Naive thymus-derived CD4-positive, alpha-beta T cell (primary cell): ENCODE results near the gene TRPM8. TPM values are rescaled to one million over a fixed set of nuclear protein-coding genes. Genes with fewer than 3 reads are reported as not detected.
A peak's percentile ranks its signal among the peaks of the same experiment; 100 is the strongest.
"Not testable (repeated sequence)": the region's sequence is repeated elsewhere in the genome, so short reads cannot be mapped to it uniquely, and the experiment has no call there.

ENCODE experiments used
- ATAC-seq: fragments of 150-1000 bp; cut with Tn5 transposase; 2 replicates; pipeline ENCODE4 v1.10.0; 2021; ENCODE audit warnings: mild to moderate bottlenecking, moderate library complexity
- CTCF ChIA-PET: fragments of 350-600 bp; sonication (Branson Sonifier 250); formaldehyde crosslinking; loops from one replicate; lab custom pipeline; 2021; ENCODE audit warnings: antibody characterized with exemption; lab: Charles Lee
- POLR2A ChIA-PET: fragments of 350-600 bp; sonication (Branson Sonifier 250); formaldehyde crosslinking; loops from one replicate; lab custom pipeline; 2021; ENCODE audit warnings: antibody characterized with exemption, inconsistent platforms; lab: Charles Lee
- DNase-seq, 9 donors: peaks; one replicate each; pipeline versions ENCODE4 v3.0.0 to v3.0.0-alpha.2; 2020 to 2022; ENCODE audit warnings: mixed read lengths in 1 of 9
- H3K27ac ChIP-seq: one replicate; pipeline ENCODE4 v1.7.0; 2013; ENCODE audit warnings: mild to moderate bottlenecking, low read depth, low read length, moderate library complexity
- H3K27me3 ChIP-seq, 2 donors: one replicate each; pipeline ENCODE4 v1.7.0; 2013; ENCODE audit warnings: low read length in 2 of 2, mild to moderate bottlenecking in 2 of 2, moderate library complexity in 2 of 2; ENCODE audit not compliant: control insufficient read depth in 2 of 2, insufficient read depth in 2 of 2
- H3K36me3 ChIP-seq, 3 experiments: 1 replicate in 2 of 3; 2 replicates in 1 of 3; pipeline ENCODE4 v1.7.0; 2013; ENCODE audit warnings: low read length in 3 of 3, mild to moderate bottlenecking in 3 of 3, moderate library complexity in 1 of 3; ENCODE audit not compliant: insufficient read depth in 3 of 3, control insufficient read depth in 2 of 3
- H3K4me1 ChIP-seq, 2 donors: one replicate each; pipeline ENCODE4 v1.7.0; 2013; ENCODE audit warnings: low read length in 2 of 2, mild to moderate bottlenecking in 2 of 2, moderate library complexity in 1 of 2; ENCODE audit not compliant: control insufficient read depth in 2 of 2, insufficient read depth in 2 of 2
- H3K4me3 ChIP-seq: 2 replicates; pipeline ENCODE4 v1.7.0; 2013; ENCODE audit warnings: mild to moderate bottlenecking, low read length
- H3K9me3 ChIP-seq, 3 experiments: 1 replicate in 2 of 3; 2 replicates in 1 of 3; pipeline ENCODE4 v1.7.0; 2013; ENCODE audit warnings: low read length in 3 of 3; ENCODE audit not compliant: control insufficient read depth in 2 of 3
- H3K27ac Mint-ChIP-seq, 9 donors: one replicate each; pipeline ENCODE4 v1.8.0; 2020 to 2022; ENCODE audit warnings: mixed read lengths in 9 of 9, mild to moderate bottlenecking in 8 of 9, moderate library complexity in 5 of 9, inconsistent platforms in 2 of 9
- H3K27me3 Mint-ChIP-seq, 5 donors: one replicate each; pipeline ENCODE4 v1.8.0; 2021 to 2022; ENCODE audit warnings: mixed read lengths in 5 of 5, mild to moderate bottlenecking in 1 of 5
- H3K36me3 Mint-ChIP-seq, 5 donors: one replicate each; pipeline ENCODE4 v1.8.0; 2020 to 2022; ENCODE audit warnings: mixed read lengths in 5 of 5, mild to moderate bottlenecking in 3 of 5, inconsistent platforms in 1 of 5
- H3K4me1 Mint-ChIP-seq, 7 donors: one replicate each; pipeline ENCODE4 v1.8.0; 2020 to 2022; ENCODE audit warnings: mixed read lengths in 7 of 7, mild to moderate bottlenecking in 3 of 7, inconsistent platforms in 1 of 7
- H3K4me3 Mint-ChIP-seq, 10 donors: one replicate each; pipeline ENCODE4 v1.8.0; 2020 to 2022; ENCODE audit warnings: mild to moderate bottlenecking in 10 of 10, mixed read lengths in 10 of 10, moderate library complexity in 6 of 10, inconsistent platforms in 2 of 10
- H3K9me3 Mint-ChIP-seq, 11 donors: one replicate each; pipeline ENCODE4 v1.8.0; 2020 to 2022; ENCODE audit warnings: mixed read lengths in 11 of 11, mild to moderate bottlenecking in 4 of 11, inconsistent platforms in 1 of 11, moderate library complexity in 1 of 11
- intact Hi-C, 2 donors: fragments of 100-400 bp; cut with micrococcal nuclease; formaldehyde crosslinking; loops; one replicate each; pipeline ENCODE4 v1.15.1; 2023
- polyA plus RNA-seq, 2 donors: library from polyadenylated mRNA; unstranded; fragments of 300-500 nt; fragmentation: Illumina TruSeq; gene quantifications; one replicate each; pipeline ENCODE4 v1.2.3, GENCODE V29; 2021
- total RNA-seq, 6 experiments: library from RNA in 5 of 6; stranded (reverse) in 5 of 6; gene quantifications; 1 replicate in 5 of 6; 2 replicates in 1 of 6; pipeline ENCODE4 v1.2.3 and lab custom pipeline; 2021 to 2026

TRPM8 gene
- total and polyA plus RNA-seq, 7 experiments from 2014 or later = not detected

DNA sequence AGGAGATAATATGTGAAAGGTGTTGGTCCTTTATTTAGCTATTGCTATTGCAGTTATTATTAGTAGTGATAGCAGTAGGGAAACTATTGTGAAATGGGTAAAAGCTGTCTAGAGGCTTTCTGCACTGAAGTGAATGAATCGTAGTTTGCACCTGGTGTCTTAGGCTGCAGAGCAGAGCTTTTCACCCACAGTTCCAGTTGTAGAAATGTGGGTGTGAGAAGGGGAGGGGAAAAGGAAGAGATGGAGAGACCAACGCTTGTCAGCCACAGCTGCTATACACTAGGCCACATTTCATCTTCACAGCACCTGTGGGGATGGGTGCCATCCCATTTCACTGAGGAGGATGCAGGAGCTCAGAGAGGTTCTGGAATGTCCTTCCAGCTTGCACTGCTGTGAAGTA lies 50.0 kb downstream of the TRPM8 start:
- peak overlapping the region in 1 of 9 donors; percentile 25 for H3K27ac Mint-ChIP-seq
- no peak for DNase-seq

DNA sequence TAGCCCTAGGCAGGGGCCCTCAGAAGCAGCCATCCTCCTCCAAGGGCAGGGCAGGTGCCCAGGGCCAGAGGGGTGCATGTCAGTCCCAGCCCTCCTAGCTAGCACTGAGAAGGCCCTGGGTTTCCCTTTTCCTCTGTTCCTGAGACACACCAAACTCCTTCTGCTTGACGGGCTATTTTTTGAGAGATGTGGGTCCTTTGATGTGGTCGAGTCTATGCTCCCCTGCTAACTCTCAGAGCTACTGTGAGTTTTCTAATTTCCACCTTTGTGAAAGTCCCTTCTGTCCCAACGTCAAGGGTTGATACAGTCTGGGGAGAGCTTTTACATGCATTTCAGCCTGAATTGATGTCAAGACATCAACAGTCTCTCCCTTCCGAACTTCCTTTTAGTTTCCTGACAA lies 51.4 kb downstream of the TRPM8 start:
- Histone ChIP-seq H3K27ac (no peak overlapping the region), H3K4me1 (peaks cover 6 to 8% of the 10 kb centered on the region in 2 donors), H3K4me3 (no peak overlapping the region), H3K36me3 (no peaks in the 10 kb centered on the region), H3K9me3 (no peaks in the 10 kb centered on the region), H3K27me3 (no peaks in the 10 kb centered on the region)
- intact Hi-C loops = no loop called here
- H3K36me3 Mint-ChIP-seq = no peaks in the 10 kb centered on the region
- peaks cover 0 to 15% (median 6%) of the 10 kb centered on the region in 7 donors for H3K4me1 Mint-ChIP-seq
- no peak overlapping the region for H3K27ac Mint-ChIP-seq
- DNase-seq (peak in 1 of 9 donors; percentile 6), ATAC-seq (peak; percentile 24)
- ChIA-PET CTCF (no interaction called here), POLR2A (interaction anchor here (1.2 kb wide), 1 partner anchor 22 kb away, joined by 3 read pairs; no protein-coding TSS in a partner anchor)
- H3K4me3 Mint-ChIP-seq = no peak overlapping the region
- no peaks in the 10 kb centered on the region for H3K9me3 Mint-ChIP-seq
- H3K27me3 Mint-ChIP-seq = peaks cover 0 to 15% (median 5%) of the 10 kb centered on the region in 5 donors

More for the DNA sequence above, 50.0 kb downstream of the TRPM8 start:
- no peaks in the 10 kb centered on the region for H3K9me3 ChIP-seq
- no peak for ATAC-seq
- H3K4me3 Mint-ChIP-seq = no peak overlapping the region
- H3K4me3 ChIP-seq = no peak overlapping the region
- H3K36me3 Mint-ChIP-seq = no peaks in the 10 kb centered on the region
- H3K27me3 Mint-ChIP-seq = peaks cover 0 to 22% (median 5%) of the 10 kb centered on the region in 5 donors
- H3K36me3 ChIP-seq = no peaks in the 10 kb centered on the region
- peaks cover 0 to 15% (median 6%) of the 10 kb centered on the region in 7 donors for H3K4me1 Mint-ChIP-seq
- H3K27ac ChIP-seq = no peak overlapping the region
- ChIA-PET CTCF (interaction anchor here (0.6 to 1.0 kb wide), 2 partner anchors 47 to 578 kb away, joined by 3 read pairs; no protein-coding TSS in a partner anchor), POLR2A (no interaction called here)
- intact Hi-C loops = no loop called here
- no peaks in the 10 kb centered on the region for H3K27me3 ChIP-seq
- peaks cover 6 to 8% of the 10 kb centered on the region in 2 donors for H3K4me1 ChIP-seq
- no peaks in the 10 kb centered on the region for H3K9me3 Mint-ChIP-seq

DNA sequence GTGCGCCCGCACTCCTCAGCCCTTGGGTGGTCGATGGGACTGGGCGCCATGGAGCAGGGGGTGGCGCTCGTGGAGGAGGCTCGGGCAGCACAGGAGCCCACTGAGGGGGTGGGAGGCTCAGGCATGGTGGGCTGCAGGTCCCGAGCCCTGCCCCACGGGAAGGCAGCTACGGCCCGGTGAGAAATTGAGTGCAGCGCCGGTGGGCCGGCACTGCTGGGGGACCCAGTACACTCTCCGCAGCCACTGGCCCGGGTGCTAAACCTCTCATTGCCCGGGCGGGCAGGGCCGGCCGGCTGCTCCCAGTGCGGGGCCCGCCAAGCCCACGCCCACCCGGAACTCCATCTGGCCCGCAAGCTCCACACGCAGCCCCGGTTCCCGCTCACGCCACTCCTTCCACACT lies 55.3 kb downstream of the TRPM8 start:
- H3K9me3 ChIP-seq, ATAC-seq, DNase-seq, H3K27ac ChIP-seq, POLR2A ChIA-PET, H3K27ac Mint-ChIP-seq, H3K9me3 Mint-ChIP-seq, H3K4me3 ChIP-seq, H3K36me3 ChIP-seq, H3K27me3 ChIP-seq, H3K4me3 Mint-ChIP-seq, H3K36me3 Mint-ChIP-seq: not testable (repeated sequence)
- Mint-ChIP-seq H3K27me3 (peaks cover 0 to 14% (median 5%) of the 10 kb centered on the region in 5 donors), H3K4me1 (peaks cover 0 to 19% (median 17%) of the 10 kb centered on the region in 7 donors)
- peaks cover 6 to 17% of the 10 kb centered on the region in 2 donors for H3K4me1 ChIP-seq
- intact Hi-C loops = loop anchor here in 1 of 2 donors (10.0 kb wide), 1 partner anchor 1622 kb away; no protein-coding TSS in a partner anchor
- CTCF ChIA-PET = interaction anchor here (1.4 kb wide), 1 partner anchor 573 kb away, joined by 5 read pairs; no protein-coding TSS in a partner anchor

DNA sequence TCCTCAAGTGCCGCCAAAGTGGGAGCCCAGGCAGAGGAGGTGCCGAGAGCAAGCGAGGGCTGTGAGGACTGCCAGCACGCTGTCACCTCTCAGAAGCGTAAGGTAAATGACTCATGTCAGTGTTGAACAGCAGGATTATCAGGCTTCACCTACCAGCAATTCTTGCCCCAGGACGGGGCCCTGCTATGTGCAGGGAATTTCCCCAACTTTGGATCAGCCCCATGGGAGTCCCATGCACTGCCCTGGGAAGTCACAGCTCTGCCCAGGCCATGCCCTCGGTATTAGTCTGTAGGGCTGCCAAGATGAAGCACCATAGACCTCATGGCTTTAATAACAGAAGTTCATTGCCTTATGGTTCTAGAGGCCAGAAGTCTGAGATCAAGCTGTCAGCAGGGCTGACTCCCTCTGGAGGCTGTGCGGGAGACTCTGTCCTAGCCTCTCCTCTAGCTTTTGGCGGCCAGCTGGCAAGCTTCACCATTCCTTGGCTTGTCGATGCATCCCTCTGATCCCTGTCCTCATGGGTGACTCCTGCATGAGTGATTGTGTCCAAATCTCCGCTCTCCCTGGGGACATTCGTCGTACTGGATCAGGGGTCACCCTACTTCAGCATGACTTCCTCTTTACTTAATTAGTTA lies 55.9 kb downstream of the TRPM8 start:
- intact Hi-C loops = loop anchor here in 1 of 2 donors (10.0 kb wide), 1 partner anchor 1622 kb away; no protein-coding TSS in a partner anchor
- H3K4me1 ChIP-seq = peaks cover 6 to 18% of the 10 kb centered on the region in 2 donors
- POLR2A ChIA-PET = no interaction called here

DNA sequence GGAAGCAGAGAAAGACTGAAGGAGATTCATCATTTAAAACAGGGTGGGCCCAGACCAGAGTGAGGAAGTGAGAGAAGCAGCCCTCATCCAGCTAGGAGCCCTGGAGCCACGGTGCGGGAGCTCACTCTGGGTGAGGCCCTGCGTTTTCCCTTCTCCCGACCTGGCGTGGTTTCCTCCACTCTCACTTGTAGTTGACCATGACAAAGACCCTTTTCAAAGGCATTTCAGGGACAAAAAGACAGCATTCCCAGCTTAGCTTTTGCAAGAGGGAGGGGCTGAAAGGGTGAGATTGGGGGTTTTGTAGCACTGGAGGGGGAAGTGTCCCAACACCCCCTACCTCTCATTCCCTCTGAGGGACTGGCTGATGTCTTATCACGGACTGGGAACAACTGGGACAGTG lies 56.6 kb downstream of the TRPM8 start:
- CTCF ChIA-PET = interaction anchor here (4.4 kb wide), 1 partner anchor 527 kb away, joined by 25 read pairs; no protein-coding TSS in a partner anchor
- H3K27me3 Mint-ChIP-seq = peaks cover 0 to 14% (median 5%) of the 10 kb centered on the region in 5 donors
- no peaks in the 10 kb centered on the region for H3K27me3 ChIP-seq
- peaks cover 4 to 26% (median 23%) of the 10 kb centered on the region in 7 donors for H3K4me1 Mint-ChIP-seq
- no peaks in the 10 kb centered on the region for H3K9me3 Mint-ChIP-seq
- peaks cover 2 to 25% of the 10 kb centered on the region in 2 donors for H3K4me1 ChIP-seq
- POLR2A ChIA-PET = no interaction called here
- H3K4me3 ChIP-seq = no peak overlapping the region
- no peak overlapping the region for H3K27ac ChIP-seq
- peak overlapping the region in 1 of 9 donors; percentile 12 for H3K27ac Mint-ChIP-seq
- intact Hi-C loops = loop anchor here in 1 of 2 donors (10.0 kb wide), 1 partner anchor 1621 kb away; no protein-coding TSS in a partner anchor
- no peaks in the 10 kb centered on the region for H3K36me3 ChIP-seq
- H3K36me3 Mint-ChIP-seq = no peaks in the 10 kb centered on the region
- H3K4me3 Mint-ChIP-seq = no peak overlapping the region
- DNase-seq (no peak), ATAC-seq (no peak)
- no peaks in the 10 kb centered on the region for H3K9me3 ChIP-seq

More for the DNA sequence above, 55.9 kb downstream of the TRPM8 start:
- no peaks in the 10 kb centered on the region for H3K27me3 ChIP-seq
- Mint-ChIP-seq H3K27ac (no peak overlapping the region), H3K27me3 (peaks cover 0 to 14% (median 5%) of the 10 kb centered on the region in 5 donors), H3K36me3 (no peaks in the 10 kb centered on the region), H3K4me3 (no peak overlapping the region), H3K4me1 (peaks cover 0 to 23% (median 20%) of the 10 kb centered on the region in 7 donors), H3K9me3 (no peaks in the 10 kb centered on the region)
- no peaks in the 10 kb centered on the region for H3K9me3 ChIP-seq
- H3K36me3 ChIP-seq = no peaks in the 10 kb centered on the region
- ATAC-seq (no peak), DNase-seq (no peak)
- no peak overlapping the region for H3K27ac ChIP-seq
- H3K4me3 ChIP-seq = no peak overlapping the region
- CTCF ChIA-PET = interaction anchor here (1.4 kb wide), 1 partner anchor 572 kb away, joined by 5 read pairs; no protein-coding TSS in a partner anchor

DNA sequence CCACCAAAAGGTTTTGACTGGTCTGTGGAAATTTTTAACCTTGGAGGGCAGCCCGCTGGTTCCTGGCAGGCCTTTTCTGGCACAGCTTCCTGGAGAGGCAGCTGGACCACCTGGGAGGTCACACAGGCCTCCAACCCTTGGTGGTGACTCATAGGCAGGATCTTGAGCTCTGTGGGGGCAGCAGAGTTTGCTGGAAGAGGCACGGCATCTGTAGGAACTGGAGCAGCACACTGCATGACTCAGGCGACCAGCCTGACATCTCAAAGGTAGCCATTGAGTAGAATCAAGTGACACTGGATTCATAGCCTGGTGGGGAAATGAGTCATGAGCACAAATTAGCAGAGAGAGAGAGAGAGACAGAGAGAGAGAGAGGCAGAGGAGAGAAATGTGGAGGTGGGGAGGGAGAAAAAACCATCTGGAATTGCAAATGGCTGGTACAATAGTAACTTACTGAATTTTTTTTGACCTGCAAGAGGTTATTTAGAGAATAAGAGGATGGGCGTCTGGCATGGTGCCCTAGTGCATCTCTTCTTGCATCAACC lies 57.4 kb downstream of the TRPM8 start:
- no peak for DNase-seq
- Mint-ChIP-seq H3K36me3 (no peaks in the 10 kb centered on the region), H3K27ac (peak overlapping the region in 2 of 9 donors; percentile 2 to 68), H3K4me3 (no peak overlapping the region), H3K4me1 (peaks cover 3 to 29% (median 25%) of the 10 kb centered on the region in 7 donors), H3K9me3 (no peaks in the 10 kb centered on the region), H3K27me3 (peaks cover 0 to 14% (median 5%) of the 10 kb centered on the region in 5 donors)
- H3K4me1 ChIP-seq = peaks cover 0 to 25% of the 10 kb centered on the region in 2 donors
- no peaks in the 10 kb centered on the region for H3K27me3 ChIP-seq
- ChIA-PET POLR2A (no interaction called here), CTCF (interaction anchor here (1.5 to 4.4 kb wide), 4 partner anchors 161 to 571 kb away, joined by 6 to 25 read pairs (median 10); no protein-coding TSS in a partner anchor)
- H3K27ac ChIP-seq = no peak overlapping the region
- ATAC-seq = no peak
- H3K4me3 ChIP-seq = no peak overlapping the region
- H3K36me3 ChIP-seq = no peaks in the 10 kb centered on the region
- intact Hi-C loops = loop anchor here (5.0 to 10.0 kb wide), 4 partner anchors 303 to 1620 kb away; no protein-coding TSS in a partner anchor
- no peaks in the 10 kb centered on the region for H3K9me3 ChIP-seq
